AG10803 (cell line): ENCODE results near the gene RLIM.
A peak's percentile ranks its signal among the peaks of the same experiment; 100 is the strongest.
"Not testable (repeated sequence)": the region's sequence is repeated elsewhere in the genome, so short reads cannot be mapped to it uniquely, and the experiment has no call there.

Experiments used
- DNase-seq: peaks from one replicate; pipeline ENCODE4 v3.0.0; 2010; ENCODE audit warnings: low read depth
- H3K4me3 ChIP-seq: 2 replicates; pipeline ENCODE4 v1.5.1; 2011; ENCODE audit warnings: mild to moderate bottlenecking, low read length, control low read depth
- CTCF ChIP-seq: conservative IDR thresholded peaks from 2 replicates; pipeline ENCODE4 v1.5.1; 2011; ENCODE audit warnings: mild to moderate bottlenecking, low read length, control low read depth, inconsistent platforms

Gene RLIM

GRCh38 chrX:74614093-74614909 is at the start of gene RLIM:
Gene RLIM, minus strand, starts transcription at chrX:74614624. Its CDS starts 18,647 bp downstream, at chrX:74595977.
- H3K4me3 ChIP-seq: peak within 1 kb of the TSS; percentile 78
- TF ChIP-seq CTCF: no peak

GRCh38 chrX:74656079-74656745 is 41.8 kb upstream of the RLIM start:
- TF ChIP-seq CTCF: no peak
- DNase-seq: peak; percentile 55
- no peak overlapping the region for H3K4me3 ChIP-seq

More at GRCh38 chrX:74614093-74614909, at the start of gene RLIM:
- DNase-seq: peak; percentile 96

- DNase-seq, H3K4me3 ChIP-seq: not testable (repeated sequence)
These were observed 40.5 kb upstream of the RLIM start for GRCh38 chrX:74654953-74655352.

- no peak for TF ChIP-seq CTCF
These were observed 22.4 kb upstream of the RLIM start for GRCh38 chrX:74636749-74637314.

GRCh38 chrX:74613370-74614092 is 893 bp downstream of the RLIM start:
- DNase-seq: peak; percentile 39
- peak overlapping the region; percentile 78 for H3K4me3 ChIP-seq
- peak; percentile 8; the same call in 1 of the 2 replicates for TF ChIP-seq CTCF

More at GRCh38 chrX:74636749-74637314, 22.4 kb upstream of the RLIM start:
- H3K4me3 ChIP-seq: no peak overlapping the region
- no peak for DNase-seq

GRCh38 chrX:74606799-74607198 is 7.6 kb downstream of the RLIM start:
- no peak for DNase-seq
- TF ChIP-seq CTCF: no peak
- H3K4me3 ChIP-seq: no peak overlapping the region

- no peak overlapping the region for H3K4me3 ChIP-seq
- TF ChIP-seq CTCF: no peak
- no peak for DNase-seq
These were observed 8.1 kb downstream of the RLIM start for GRCh38 chrX:74606342-74606741.
